22Rv1 (cell line): ENCODE measurements around the gene CD7.

ENCODE experiments used
- CTCF ChIP-seq: fragments of 450-650 bp; IDR thresholded peaks from 2 replicates; pipeline ENCODE4 v1.5.1; 2017; ENCODE audit warnings: mild to moderate bottlenecking
- ZFX ChIP-seq: fragments of 450-650 bp; IDR thresholded peaks from 2 replicates; pipeline ENCODE4 v1.6.1; 2017; ENCODE audit warnings: antibody characterized with exemption, borderline replicate concordance

GRCh38 chr17:82318772-82319606 is 1.6 kb upstream of the CD7 start:
- TF ChIP-seq CTCF (no peak), ZFX (no peak)
